GM21529 (cell line): ENCODE data around the gene PLAAT3.
A peak's percentile ranks its signal among the peaks of the same experiment; 100 is the strongest.
"Not testable (repeated sequence)": the region's sequence is repeated elsewhere in the genome, so short reads cannot be mapped to it uniquely, and the experiment has no call there.

Experiments used
- ATAC-seq: cut with Tn5 transposase; IDR thresholded peaks from one replicate; pipeline ENCODE4 v1.9.1; 2021; ENCODE audit not compliant: unreplicated experiment

PLAAT3 gene

DNA sequence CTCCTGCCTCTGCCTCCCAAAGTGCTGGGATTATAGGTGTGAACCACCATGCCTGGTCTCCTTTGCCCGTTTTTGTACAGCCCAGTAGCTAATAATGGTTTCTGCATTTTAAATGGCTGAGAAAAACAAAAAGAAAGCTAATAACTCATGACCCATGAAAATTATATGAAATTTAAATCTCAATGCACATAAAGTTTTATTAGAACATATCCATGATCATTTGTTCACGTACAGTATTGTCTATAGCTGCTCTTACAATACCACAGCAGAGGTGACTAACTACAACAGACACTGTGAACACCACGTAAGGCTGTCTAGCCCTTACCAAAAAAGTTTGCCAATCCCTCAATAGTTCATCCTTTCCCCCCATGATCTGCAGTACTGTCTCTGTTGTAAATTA lies 44.7 kb downstream of the PLAAT3 start:
- no peak for ATAC-seq

GRCh38 chr11:63567044-63567840 lies 47.0 kb downstream of the PLAAT3 start:
- peak; percentile 70 for ATAC-seq

DNA sequence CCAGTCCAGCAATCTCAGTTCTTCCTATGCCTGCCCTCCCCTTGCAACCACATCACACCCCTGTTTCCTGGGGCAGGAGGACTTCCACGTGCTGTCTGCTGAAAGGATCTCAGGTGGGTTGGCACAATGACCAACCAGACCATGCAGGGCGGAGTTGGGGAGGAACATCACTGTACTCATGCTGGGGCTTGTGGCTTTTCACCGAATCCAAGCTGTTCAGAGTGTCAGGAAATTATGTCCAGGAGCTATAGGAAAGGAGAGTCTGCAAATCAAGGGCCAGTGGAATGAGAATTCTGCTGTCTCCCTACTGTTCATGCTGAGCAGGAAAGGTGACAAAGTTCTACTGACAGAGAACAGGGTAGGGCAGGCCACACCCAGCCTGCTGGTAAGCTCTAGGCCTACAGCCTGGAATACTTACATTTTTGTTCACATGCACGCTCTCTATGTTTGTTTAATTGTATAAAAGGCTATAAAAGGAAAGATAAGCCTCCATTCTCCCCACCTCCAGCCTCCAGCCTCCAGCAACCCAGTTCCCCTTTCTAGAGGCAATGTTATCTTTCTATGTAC lies 49.4 kb downstream of the PLAAT3 start:
- ATAC-seq: no peak

DNA sequence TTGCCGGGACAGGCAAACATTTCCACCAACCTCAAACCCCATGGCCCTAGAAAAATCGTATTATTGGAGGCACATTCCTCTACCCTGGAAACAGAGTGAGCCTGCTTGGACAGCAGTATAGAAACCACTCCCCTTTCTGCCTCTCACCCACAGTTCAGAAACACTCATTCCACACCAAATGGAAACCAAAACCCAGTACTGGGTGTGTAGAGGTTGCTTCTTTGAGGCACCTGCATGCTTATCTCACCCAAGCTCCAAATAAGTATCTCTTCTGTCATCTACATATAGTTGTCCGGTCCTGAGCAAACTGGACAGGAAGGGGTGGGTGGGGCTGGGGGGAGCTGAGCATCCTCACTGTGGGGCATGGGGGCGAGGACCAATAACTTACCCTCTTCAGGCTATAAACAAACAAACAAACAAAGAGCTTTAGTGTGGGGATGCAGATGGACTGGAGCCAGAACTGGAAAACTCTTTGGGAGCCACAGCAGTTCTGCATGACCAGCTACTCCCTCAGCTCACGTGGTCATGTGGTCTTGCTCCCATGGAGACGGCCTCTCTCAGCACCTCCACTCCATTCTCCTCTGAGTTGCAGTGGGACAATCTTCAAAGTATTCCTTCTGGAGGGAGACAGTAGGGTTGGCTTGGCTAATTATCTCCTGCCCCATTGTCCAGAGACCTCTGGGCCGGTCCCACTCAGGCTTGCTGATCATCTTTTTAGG lies 50.0 kb downstream of the PLAAT3 start:
- peak; percentile 73 for ATAC-seq

GRCh38 chr11:63563201-63564055 lies 50.8 kb downstream of the PLAAT3 start, which contains the start of gene PLAAT2:
TSS of gene PLAAT2 (minus strand) at chr11:63563379. CDS start at chr11:63563324, 55 bp downstream.
- no peak for ATAC-seq

DNA sequence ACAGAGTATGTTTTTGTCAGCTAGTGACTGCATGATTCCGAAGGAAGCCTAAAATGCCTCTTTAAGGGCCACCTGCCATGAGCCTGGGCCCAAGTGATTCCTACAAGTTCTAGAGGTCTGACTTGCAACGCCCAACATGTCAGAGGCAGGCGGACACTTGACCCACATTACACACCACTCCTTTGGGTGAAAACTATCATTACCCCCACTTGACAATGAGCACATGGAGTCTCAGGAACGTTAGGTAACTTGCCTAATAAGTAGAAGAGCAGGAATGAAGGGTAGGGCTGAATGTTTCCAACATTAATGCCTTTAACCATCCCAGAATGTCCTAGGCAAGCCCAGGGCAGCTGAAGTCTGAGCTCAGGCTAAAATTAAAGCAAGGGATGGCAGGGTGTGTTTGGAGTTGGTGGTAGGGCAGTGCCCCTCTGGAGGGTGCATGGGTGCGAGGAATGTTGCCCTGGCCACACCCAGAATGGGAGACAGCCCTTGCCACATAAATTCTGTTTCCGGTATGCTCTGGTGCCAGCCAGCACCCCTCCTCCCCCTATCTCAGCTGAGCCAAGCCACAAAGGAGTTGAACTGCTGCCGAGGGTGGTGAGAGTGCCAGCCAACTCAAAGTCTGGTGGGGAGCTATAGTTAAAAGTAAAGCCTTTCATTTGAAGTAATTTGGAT lies 53.6 kb downstream of the PLAAT3 start:
- no peak for ATAC-seq

DNA sequence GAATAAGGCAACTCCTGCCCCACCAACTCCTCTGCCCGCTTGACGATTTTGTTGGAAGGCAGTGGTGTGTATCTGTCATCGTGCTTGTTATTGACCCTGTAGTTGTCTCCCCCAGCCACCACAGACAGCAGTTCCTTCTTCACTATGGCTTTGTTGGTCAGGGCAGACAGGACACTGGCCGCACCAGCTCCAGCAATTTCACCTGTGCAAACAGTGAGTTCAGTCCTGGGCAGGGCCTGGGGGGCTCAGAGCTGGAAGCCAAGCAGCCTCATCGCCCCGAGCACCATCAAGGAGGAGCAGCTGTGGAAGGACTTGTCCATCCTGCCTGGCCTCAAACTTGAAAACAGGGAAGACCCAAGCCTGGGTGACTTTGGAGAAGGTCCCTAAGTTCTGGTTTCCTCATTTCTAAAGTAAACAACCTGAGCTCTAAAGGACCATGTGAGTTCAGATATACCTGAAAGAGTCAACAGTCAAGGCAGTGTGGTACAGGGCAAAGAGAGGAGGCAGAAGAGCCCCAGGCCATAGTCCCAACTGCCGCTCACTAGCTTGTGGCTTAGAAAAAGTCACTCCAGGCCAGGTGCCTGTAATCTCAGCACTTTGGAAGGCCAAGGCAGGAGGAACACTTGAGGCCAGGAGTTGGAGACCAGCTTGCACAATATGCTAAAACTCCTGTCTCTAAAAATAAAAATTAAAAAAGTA lies 55.6 kb downstream of the PLAAT3 start:
- no peak for ATAC-seq

GRCh38 chr11:63557570-63557969 lies 56.7 kb downstream of the PLAAT3 start:
- ATAC-seq: no peak

- ATAC-seq: no peak
These were observed 57.7 kb downstream of the PLAAT3 start for GRCh38 chr11:63556404-63557013.

DNA sequence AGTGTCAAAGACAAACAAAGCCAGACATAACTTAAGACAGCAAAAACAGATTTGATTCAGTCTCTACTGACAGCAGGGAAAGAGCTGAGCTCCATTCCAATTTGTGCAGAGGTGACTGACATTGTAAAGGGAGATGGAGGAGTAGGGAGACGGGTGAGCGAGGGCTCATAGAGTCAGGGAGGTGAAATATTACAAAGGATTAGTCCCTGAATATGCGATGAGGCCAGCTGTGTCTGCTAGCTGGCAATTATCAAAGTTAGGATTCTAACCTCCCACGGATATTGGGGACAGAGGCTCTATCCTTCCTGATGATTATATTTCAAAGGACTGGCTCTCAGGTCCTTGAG lies 59.4 kb downstream of the PLAAT3 start:
- ATAC-seq: no peak

DNA sequence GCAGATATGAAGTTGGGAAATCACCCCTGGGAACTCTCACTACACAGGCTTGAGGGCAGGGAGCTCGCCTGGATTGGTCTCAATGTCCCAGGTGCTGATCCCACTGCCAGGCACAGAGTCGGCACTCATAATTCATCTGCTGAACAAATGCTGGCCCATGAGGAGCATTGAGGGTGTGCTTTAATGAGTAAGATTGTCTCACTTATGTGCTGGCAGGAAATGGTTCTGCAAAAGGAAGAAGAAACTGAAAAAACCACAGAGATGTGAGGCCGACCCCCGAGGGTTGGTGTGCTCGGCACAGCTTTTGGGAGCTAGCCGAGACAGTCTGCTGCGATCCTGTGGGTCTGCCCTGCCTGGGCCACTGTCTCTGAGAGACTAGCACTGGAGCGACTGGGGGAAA lies 60.5 kb downstream of the PLAAT3 start:
- peak; percentile 86 for ATAC-seq

DNA sequence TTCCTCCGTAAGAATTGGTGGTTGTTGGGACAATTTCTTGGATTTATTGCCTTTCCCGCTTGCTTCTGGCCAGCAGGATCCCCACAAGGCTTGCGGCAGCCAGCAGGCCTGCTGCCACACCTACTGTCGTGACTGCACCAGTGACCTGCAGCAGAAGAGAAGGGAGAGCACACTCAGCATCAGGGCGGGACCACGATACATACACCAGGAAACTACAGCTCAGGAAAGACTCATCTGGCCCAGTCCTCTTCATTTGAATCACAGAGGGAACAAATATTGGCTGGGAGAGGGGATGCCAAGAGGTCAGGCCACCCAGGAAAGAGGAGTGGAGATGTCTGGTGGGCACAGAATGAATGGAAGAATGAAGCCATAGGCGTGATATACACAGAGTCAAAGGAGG lies 61.3 kb downstream of the PLAAT3 start:
- ATAC-seq: no peak

DNA sequence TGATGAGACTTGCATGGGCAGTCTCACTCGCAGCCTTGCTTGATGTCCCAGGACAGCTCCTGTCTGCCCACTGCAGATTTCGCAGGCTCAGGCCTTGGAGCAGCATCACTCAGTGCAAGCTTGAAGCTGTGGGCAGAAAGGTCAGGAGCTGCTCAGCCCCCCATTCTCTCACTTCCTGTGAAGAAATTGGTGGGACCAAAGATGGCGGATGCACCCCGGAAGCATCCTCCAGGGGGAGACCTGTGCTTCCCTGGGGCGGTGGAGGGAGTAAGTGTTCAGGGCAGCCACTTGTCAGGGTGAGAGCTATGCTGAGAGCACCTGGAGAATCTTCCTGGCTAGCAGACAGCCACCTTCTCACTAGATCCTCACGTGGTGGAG lies 62.4 kb downstream of the PLAAT3 start:
- no peak for ATAC-seq

DNA sequence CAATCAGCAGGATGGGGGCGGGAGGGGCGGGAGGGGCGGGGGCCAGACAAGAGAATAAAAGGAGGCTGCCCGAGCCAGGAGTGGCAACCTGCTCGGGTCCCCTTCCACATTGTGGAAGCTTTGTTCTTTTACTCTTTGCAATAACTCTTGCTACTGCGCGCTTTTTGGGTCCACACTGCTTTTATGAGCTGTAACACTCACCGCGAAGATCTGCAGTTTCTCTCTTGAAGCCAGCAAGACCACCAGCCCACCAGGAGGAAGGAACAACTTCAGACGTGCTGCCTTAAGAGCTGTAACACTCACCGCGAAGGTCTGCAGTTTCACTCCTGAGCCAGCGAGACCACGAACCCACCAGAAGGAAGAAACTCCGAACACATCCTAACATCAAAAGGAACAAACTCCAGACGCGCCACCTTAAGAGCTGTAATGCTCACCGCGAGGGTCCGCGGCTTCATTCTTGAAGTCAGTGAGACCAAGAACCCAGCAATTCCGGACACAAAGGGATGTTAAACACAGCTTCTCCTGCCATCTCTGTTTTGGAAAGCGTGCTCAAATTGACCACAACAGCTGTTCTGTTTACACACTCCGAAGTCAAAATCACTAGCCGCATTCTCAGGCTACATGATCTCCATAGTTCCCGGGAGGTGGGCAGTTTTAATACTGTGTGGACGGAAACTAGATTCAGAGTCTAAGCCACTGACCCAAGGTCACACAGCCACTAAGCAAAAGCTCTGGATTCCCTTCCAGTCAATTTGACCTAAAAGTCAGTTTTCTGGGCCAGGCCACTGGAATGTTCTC lies 62.9 kb downstream of the PLAAT3 start:
- no peak for ATAC-seq

DNA sequence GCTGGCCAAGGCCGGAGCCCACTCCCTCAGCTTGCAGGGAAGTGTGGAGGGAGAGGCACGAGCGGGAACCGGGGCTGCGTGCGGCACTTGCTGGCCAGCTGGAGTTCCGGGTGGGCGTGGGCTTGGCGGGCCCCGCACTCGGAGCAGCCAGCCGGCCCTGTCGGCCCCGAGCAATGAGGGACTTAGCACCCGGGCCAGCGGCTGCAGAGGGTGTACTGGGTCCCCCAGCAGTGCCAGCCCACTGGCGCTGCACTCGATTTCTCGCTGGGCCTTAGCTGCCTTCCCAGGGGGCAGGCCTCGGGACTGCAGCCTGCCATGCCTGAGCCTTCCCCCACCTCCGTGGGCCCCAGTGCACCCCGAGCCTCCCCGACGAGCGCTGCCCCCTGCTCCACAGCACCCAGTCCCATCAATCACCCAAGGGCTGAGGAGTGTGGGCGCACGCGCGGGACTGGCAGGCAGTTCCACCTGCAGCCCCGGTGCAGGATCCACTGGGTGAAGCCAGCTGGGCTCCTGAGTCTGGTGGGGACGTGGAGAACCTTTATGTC lies 64.0 kb downstream of the PLAAT3 start:
- not testable (repeated sequence) for ATAC-seq

DNA sequence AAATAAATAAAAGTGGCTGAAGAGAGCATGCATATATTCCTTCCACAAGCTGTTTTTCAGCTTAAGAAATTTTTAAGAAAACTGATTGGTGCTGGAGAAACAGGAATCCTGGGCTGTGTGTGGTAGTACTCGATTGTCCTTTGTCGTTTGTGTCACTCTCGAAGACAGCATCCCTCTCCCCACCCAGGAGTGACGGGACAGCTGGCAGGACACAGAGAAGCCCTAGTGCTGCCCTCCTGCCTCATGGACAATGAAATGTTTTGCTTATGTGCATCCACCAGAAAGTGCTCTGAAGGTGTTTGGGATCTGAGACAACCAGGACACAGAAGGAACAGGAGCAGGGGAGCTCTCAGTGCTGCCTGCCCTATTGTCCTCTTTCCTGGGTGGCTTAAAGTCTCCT lies 64.8 kb downstream of the PLAAT3 start:
- no peak for ATAC-seq

DNA sequence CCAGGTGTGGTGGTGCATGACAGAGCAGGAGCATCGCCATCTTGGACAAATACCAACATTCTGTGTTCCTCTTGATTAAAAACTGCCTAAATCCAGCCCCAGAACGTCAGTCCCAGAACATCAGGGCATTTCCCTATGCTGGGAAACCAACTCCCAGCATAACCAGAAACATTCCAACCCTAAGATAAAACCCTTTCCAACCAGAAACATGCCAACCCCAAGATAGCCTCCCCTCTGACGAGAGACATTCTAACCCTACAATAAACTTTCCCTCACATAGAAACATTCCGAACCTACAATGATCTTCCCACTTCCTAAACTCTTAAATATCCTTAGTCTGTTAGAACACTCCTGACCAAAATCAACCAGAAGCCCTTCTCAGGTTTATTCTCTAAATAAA lies 66.1 kb downstream of the PLAAT3 start:
- ATAC-seq: no peak

GRCh38 chr11:63547061-63547460 lies 67.2 kb downstream of the PLAAT3 start:
- no peak for ATAC-seq

GRCh38 chr11:63543711-63544110 lies 70.5 kb downstream of the PLAAT3 start:
- ATAC-seq: no peak
